ENCODE results near the gene ZRANB2. TPM values are rescaled to one million over a fixed set of nuclear protein-coding genes. Genes with fewer than 3 reads are reported as not detected.

ZRANB2 gene
- 28.2 and 40.5 TPM in 2 replicates for total RNA-seq

GRCh38 chr1:71080739-71081696, at the start of gene ZRANB2:
ZRANB2 (minus strand) TSS chr1:71081035; CDS start chr1:71080995, 40 bp downstream.

GRCh38 chr1:71047635-71048607, 32.9 kb downstream of the ZRANB2 start, which contains the start of gene PTGER3:
PTGER3 (minus strand) TSS chr1:71047816; CDS start chr1:71047577, 239 bp downstream.

Other genes with a start within 250 kb of the ZRANB2 start
- 3.8 and 10.9 TPM in 2 replicates for gene PTGER3, start 33.2 kb downstream of the ZRANB2 start, total RNA-seq

Data from smooth muscle cell of bladder (primary cell).